ENCODE measurements around the gene APOBR.
"Not testable (repeated sequence)": the region's sequence is repeated elsewhere in the genome, so short reads cannot be mapped to it uniquely, and the experiment has no call there.

APOBR gene

DNA sequence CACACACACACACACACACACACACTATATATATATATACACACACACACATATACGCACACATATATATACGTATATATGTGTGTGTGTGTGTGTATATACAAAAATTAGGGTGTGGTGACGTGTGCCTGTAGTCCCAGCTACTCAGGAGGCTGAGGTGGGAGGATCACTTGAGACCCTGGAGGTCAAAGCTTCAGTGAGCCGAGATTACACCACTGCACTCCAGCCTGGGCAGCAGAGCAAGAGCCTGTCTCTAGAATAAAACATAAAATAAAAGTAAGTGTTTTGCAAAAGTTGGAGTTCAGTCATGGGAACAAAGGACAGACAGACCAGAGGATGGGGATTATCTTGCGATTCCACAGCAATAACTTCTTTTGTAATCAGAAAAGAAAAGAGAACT lies 33.5 kb downstream of the APOBR start:
- no peak for DNase-seq (ENCODE audit: low spot score)

DNA sequence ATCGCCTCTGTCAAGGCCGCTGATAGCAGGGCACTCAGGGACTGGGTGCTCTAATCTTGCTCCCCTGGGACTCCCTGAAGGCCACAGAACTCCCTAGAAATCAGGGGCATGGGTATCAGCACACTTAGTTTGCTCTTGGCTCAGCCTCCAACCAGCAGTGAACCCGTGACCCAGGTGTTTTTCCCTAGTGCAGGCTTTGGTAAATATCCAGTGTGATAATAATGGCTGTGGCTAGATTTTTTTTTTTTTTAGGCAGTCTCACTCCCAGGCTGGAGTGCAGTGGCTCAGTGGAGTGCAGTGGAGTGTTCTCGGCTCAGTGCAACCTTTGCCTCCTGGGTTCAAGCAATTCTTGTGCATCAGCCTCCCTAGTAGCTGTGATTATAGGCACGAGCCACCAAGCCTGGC lies 34.0 kb downstream of the APOBR start:
- DNase-seq (ENCODE audit: low spot score) = no peak

DNA sequence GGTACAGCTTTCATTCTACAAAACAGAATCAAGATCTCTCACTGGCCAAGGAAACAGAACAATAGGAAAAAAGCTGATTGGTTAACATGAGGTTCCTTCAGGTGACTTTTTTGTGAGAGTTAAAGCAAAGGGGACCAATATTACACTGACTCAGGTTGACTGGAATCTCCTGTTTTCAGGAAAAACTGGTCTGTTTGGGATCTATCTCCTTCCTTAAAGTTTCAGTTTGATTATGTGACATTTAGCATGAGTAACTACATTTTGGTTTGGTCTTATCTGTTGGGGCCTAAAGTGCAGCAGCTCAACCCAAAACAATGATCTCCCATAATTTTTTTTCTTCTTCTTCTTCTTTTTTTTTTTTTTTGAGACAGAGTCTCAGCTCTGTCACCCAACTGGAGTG lies 34.7 kb downstream of the APOBR start:
- DNase-seq (ENCODE audit: low spot score) = no peak

DNA sequence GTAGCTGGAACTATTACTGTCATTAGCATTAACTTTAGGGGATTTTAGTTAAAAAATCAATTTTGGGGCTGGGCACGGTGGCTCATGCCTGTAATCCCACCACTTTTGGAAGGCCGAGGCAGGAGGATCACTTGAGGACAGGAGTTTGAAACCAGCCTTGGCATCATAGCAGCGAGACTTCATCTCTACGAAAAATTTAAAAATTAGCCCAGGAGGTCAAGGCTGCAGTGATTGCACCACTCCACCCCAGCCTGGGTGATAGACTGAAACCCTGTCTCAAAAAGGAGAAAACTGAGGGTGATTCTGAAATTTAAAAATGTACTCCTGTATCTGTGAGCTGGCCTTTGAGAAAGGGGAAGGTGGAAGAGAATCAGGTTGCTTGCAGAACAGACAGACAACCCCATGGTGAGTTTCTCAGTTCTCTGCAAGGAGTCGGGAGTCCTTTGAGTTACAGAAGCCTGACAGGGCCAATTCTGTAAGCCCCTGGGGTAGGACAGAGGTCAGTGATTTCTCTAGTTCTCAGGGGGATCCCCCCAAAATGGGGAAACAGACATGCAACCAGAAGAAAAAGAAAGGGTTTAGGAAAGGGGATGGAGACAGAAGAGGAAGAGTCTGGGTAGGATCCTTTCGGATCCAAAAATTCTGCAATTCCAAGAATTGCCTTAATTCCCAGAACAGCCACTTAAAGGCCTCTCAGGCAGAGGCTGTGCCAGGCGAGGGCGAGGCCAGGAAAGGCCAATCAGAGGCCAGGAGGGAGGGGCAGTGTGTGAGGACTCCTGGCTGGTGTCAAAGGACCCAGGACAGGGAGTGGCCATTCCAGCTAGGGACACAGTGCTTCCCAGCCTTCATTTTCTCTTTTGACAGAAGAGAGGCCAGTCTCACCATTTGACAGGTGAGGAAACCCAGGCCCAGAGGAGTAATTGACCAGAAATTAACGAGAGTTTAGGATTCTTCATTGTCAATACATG lies 37.6 kb downstream of the APOBR start:
- DNase-seq (ENCODE audit: low spot score) = no peak

DNA sequence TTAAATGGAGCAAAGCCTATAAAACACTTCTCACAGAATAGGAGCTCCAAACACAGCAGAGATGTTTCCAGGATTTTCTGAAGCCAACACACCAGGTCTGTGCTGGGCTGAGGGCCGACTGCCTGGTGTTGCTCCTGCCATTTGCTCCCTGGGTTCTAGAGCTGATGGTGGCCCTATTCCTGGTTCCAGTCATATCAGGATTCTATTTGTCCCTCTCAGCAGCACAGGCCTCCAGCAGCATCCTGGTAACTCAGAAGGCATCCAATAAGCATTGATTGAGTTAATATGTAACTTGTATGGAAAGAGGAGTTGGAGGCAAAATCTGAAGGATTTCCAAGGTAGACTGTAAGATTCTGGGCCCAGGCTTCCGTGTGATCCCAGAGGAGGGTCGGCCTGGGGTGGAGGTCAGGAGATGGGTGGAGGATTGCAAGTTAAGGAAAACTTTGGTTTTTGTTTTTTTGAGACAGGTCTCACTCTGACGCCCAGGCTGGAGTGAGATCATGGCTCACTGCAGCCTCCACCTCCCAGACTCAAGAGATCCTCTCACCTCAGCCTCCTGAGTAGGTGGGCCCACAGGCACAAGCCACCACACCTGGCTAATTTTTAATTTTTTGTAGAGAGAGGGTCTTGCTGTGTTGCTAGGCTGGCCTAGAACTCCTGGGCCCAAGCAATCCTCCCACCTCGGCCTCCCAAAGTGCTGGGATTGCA lies 38.7 kb downstream of the APOBR start:
- no peak for DNase-seq (ENCODE audit: low spot score)

DNA sequence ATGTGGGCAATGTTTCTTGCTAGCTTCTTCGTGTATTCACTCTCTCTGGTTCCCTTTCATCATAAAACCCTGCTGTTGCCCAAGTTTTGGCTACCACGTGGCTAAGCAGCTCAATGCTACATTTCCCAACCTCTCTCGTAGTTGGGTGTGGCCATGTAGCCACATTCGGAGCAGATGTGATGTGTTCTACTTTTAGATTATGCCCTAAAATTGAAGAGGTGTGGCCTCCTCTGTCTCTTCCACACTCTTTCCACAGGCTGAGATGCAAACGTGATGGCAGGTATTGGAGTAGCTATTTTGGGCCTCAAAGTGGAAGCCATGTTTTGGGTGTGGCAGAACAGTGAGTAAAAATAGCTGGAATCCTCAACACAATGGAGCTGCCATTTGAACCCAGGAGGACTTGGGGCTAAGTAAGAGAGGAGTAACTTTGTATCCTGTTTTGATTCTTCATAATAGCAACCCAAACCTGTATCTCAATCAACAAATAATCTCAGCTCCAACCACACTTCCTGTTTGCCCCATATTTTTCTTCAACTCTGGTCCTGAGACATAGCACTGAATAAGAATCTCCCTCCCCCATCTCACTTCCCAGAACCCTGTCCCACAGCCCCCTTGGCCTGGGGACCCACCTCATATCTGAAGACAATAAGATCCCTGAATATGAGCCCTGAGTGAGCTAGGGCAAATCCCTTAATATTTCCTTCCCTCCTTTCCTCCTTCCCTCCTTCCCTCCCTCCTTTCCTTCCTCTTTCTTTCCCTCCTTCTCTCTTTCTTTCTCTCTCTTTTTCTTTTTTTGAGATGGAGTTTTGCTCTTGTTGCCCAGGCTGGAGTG lies 40.3 kb downstream of the APOBR start:
- DNase-seq (ENCODE audit: low spot score) = no peak

DNA sequence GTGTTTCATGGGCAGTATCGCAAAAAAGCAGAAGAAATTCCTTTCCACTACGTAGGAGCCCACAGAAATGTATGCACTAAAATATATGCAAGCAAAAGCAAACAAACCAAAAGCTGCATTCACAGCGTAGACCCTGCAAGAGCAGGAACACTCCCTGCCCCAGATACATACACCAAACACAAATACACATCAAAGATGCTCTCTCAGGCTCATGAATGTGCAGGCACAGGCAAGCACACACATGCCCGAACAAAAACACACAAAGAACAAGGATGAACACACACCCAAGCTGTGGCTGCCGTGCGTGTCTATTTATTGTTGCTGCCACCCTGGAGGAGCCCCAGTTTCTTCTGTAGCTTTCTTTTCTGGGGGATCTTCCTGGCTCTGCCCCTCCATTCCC lies 42.6 kb downstream of the APOBR start:
- DNase-seq (ENCODE audit: low spot score) = no peak

DNA sequence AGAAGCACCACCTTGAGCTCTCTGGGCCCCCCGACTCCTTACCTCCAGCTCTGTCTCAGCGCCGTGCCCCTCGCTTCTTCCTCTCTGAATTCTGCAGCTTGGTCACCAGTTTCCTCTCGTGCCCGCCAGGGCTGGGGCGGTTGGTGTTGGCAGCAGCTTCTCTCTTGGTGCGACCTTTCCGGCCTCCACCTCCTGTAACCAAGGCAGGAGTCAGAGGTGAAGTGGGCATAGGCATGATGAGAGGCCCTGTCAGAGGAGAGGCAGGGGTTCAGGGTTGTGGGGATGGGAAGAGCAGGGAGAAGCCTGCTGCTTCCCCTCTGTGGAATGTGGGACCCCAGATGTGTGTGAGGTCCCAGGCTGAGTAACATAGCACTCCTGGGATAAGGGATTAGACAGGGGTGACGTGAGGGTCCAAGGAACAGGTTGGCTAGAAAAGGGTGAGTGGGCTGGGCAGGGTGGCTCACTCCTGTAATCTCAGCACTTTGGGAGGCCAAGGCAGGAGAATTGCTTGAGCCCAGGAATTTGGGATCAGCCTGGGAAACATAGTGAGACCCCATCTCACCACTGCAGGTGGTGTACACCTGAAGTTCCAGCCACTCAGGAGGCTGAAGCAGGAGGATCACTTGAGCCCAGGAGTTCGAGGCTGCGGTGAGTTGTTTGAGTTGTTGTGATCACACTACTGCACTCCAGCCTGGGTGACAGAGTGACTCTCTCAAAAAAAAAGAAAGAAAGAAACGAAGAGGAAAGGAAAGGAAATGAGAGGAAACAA lies 43.7 kb downstream of the APOBR start:
- no peak for DNase-seq (ENCODE audit: low spot score)

DNA sequence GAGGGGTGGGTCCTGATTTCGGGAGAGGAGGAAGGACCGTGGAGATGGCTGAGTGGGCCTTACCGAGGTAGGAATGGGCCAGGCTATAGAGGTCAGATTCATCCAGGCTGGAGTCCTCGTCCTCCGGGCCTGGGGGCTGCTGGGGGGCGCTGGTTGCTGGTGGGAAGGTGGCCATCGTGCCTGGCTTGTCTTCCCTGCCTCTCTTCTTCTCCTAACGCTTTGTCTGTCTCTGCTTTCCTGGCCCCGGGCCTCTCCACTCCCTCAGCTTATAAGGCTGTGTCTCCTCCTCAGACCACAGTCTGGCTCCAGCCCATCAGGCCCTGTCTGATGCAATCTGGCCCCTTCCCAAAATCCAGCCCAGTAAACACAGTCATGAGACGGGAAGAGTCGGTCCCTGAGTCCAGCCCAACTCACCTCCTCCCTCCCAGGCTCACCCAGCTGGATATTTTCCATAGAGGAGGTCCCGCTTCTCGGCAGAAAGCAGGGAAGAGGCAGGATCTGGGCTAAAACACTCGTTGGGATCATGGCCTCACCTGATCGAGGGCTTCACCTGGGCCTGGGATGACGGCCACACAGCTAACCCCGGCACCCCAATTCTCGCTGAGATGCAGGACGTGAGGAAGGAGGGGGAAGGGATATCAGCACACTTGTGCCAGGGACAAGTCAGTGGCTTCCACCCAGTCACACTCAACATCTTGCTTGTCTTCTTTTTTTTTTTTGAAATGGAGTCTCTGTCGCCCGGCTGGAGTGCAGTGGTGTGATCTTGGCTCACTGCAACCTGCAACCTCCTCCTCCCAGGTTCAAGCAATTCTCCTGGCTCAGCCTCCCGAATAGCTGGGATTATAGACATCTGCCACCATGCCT lies 44.5 kb downstream of the APOBR start, which contains the start of gene NUPR1:
Gene NUPR1 (minus strand): TSS at position 242 of the 864 bp plus-strand sequence. CDS start 67 bp downstream, at position 175.
- DNase-seq (ENCODE audit: low spot score) = no peak

DNA sequence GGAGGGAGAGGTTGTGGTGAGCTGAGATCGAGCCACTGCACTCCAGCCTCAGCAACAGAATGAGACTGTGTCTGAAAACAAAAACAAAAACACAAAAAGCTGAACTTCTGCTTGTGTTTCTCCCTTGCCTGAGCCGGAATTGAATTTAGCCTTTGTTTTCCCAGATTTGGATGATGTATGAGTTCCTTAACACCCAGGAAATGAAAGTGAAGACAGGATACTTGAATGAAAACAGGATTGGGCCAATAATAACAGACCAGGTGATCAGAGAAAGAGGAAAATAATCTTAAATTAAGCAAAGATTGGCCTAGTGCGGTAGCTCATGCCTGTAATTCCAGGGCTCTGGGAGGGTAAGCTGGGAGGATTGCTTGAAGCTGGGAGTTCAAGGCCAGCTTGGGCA lies 45.9 kb downstream of the APOBR start:
- DNase-seq (ENCODE audit: low spot score) = no peak

DNA sequence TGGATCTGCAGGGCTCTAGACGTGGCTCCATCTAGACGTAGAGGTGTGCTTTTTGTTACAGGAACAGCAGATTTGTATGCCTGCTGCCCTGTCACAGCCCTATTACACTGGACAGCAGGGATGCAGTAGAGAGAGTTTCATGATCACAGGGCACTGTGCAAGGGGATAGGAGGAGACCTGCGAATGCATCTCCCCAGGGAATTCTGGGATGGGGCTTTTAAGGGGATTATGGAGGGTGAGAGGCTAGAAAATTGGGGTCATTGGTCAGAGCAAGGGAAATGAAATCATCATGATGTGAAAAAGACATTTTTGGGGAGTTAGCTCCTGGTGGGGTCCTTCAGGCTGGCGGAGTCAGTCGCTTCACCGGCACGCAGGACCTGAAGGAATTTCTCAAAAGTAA lies 48.2 kb downstream of the APOBR start:
- no peak for DNase-seq (ENCODE audit: low spot score)

DNA sequence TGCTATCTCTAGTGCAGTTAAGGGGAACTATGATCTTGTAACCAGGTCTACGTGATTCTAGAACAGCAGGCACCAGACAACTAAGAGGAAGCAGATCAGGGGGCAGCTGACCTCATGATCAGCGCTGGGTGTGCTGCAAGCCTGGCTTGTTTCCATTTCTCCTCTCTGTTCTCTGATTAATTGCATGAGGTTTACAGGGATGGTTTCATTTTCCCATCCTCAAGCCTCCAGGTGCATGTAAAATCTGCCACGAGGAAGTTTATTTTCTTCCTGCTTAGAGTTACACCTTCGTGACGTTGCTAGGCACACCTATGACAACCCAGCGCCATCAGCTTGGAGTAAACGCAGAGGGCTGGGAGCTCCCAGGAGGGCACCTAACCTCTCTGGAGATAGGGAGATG lies 48.6 kb downstream of the APOBR start:
- DNase-seq (ENCODE audit: low spot score) = no peak

DNA sequence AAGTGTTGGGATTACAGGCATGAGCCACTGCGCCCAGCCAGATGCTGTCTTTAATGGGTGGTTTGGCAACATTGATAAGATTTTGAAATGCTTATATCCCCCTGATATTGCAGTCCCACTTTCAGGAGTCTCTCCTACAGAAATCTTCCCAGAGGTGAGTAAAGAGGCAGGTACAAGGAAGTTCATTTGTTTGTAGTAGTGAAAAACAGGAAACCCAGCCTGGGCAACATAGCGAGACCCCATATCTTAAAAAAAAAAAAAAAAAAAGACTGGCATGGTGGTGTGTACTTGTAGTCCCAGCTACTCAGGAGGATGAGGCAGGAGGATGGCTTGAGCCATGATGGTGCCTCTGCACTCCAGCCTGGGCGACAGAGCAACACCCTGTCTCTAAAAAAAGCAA lies 50.6 kb downstream of the APOBR start:
- no peak for DNase-seq (ENCODE audit: low spot score)

DNA sequence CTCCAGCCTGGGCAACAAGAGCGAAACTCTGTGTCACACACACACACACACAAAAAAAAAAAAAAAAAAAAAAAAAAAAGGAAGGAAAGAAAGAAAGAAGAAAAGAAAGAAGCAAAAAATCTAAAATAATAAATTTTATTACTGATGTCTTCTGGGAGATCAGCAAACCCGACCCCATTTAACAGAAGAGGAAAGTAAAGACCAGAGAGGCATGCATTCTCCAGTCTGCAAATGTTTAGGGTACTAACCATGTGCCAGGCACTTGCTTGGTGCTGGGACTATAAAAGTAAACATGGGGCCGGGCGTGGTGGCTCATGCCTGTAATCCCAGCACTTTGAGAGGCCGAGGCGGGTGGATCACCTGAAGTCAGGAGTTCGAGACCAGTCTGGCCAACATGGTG lies 51.5 kb downstream of the APOBR start:
- not testable (repeated sequence) for DNase-seq (ENCODE audit: low spot score)

DNA sequence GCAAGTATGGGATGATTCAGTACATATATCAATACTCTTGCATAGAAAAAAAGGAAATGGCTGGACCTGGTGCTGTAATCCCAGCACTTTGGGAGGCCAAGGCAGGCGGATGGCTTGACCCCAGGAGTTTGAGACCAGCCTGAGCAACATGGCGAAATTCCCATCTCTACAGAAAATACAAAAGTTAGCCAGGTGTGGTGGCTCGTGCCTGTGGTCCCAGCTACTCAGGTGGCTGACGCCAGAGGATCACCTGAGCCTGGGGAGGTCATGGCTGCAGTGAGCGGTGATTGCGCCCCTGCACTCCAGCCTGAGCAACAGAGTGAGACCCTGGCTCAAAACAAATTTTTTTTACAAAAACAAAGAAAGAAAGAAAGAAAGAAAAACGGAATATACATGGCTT lies 52.2 kb downstream of the APOBR start:
- no peak for DNase-seq (ENCODE audit: low spot score)

DNA sequence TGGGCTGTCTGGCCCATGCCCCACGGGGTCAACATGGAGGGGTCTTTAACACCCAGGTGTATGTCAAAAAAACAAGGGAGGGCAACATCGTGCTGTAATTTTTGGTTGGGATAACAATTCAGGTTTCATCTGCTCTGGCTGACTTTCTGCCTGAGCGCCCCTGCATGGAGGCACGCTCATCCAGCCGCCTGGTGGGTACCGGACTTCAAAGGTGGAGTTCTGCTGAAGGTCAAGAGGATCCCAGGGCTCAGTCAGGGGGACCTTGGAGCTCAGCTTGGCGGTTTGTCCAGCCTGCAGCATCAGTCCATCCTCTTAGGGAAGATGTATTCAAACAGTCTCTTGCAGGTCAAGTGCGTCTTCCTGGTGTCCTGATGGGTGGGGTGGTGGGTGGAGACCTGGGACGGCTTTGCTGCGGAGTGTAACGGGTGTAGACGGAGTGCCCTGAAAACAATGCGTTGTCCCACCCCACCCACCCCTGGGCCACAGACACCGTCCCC lies 53.9 kb downstream of the APOBR start:
- DNase-seq (ENCODE audit: low spot score) = no peak

All from kidney capillary endothelial cell (primary cell).